Natural killer cell (primary cell): ENCODE measurements around the gene STK39. TPM values are rescaled to one million over a fixed set of nuclear protein-coding genes. Genes with fewer than 3 reads are reported as not detected.

Experiments
- ATAC-seq, 3 donors: fragments of 150-1000 bp in 2 of 3; fragments of 200-7000 bp in 1 of 3; cut with Tn5 transposase; 1 replicate in 1 of 3; 2 replicates in 2 of 3; pipeline ENCODE4 v1.10.0; 2021; ENCODE audit warnings: mild to moderate bottlenecking in 2 of 3, moderate library complexity in 2 of 3
- DNase-seq, 2 donors: peaks; one replicate each; pipeline versions ENCODE4 v3.0.0 to v3.0.0-alpha.2; 2013 to 2021; ENCODE audit warnings: mixed read lengths in 1 of 2
- H3K27ac ChIP-seq: one replicate; pipeline ENCODE4 v1.5.1; 2013; ENCODE audit warnings: mild to moderate bottlenecking, low read length
- H3K27me3 ChIP-seq: one replicate; pipeline ENCODE4 v1.6.1; 2013; ENCODE audit warnings: low read length; ENCODE audit not compliant: control insufficient read depth, insufficient read depth
- H3K36me3 ChIP-seq: one replicate; pipeline ENCODE4 v1.6.1; 2013; ENCODE audit warnings: low read length; ENCODE audit not compliant: control insufficient read depth, insufficient read depth
- H3K4me1 ChIP-seq: one replicate; pipeline ENCODE4 v1.6.1; 2013; ENCODE audit warnings: low read length; ENCODE audit not compliant: control insufficient read depth, insufficient read depth
- H3K4me3 ChIP-seq: one replicate; pipeline ENCODE4 v1.5.1; 2013; ENCODE audit warnings: low read length
- H3K9me3 ChIP-seq: one replicate; pipeline ENCODE4 v1.6.1; 2013; ENCODE audit warnings: low read length; ENCODE audit not compliant: control insufficient read depth, insufficient read depth
- H3K27ac Mint-ChIP-seq, 2 donors: one replicate each; pipeline ENCODE4 v1.8.0; 2022; ENCODE audit warnings: mild to moderate bottlenecking in 2 of 2, mixed read lengths in 2 of 2, moderate library complexity in 1 of 2
- H3K27me3 Mint-ChIP-seq, 2 donors: one replicate each; pipeline ENCODE4 v1.8.0; 2022; ENCODE audit warnings: low read depth in 2 of 2, mixed read lengths in 2 of 2
- H3K36me3 Mint-ChIP-seq: one replicate; pipeline ENCODE4 v1.8.0; 2022; ENCODE audit warnings: mixed read lengths
- H3K4me1 Mint-ChIP-seq, 2 donors: one replicate each; pipeline ENCODE4 v1.8.0; 2022; ENCODE audit warnings: mixed read lengths in 2 of 2
- H3K4me3 Mint-ChIP-seq: one replicate; pipeline ENCODE4 v1.8.0; 2022; ENCODE audit warnings: mild to moderate bottlenecking, moderate library complexity, mixed read lengths
- H3K9me3 Mint-ChIP-seq, 2 donors: one replicate each; pipeline ENCODE4 v1.8.0; 2022; ENCODE audit warnings: mixed read lengths in 2 of 2
- WGBS: methylation state at CpG from one replicate; pipeline ENCODE4 v1.1.7; 2013; ENCODE audit warnings: missing lambda C conversion rate; ENCODE audit not compliant: insufficient coverage; 5-methylcytosine and 5-hydroxymethylcytosine counted together
- intact Hi-C: fragments of 100-400 bp; cut with micrococcal nuclease; formaldehyde crosslinking; loops from one replicate; pipeline ENCODE4 v1.14.2; 2022
- total RNA-seq, 4 donors: library from RNA; stranded (reverse); fragments of 120-200 nt in 1 of 4; gene quantifications; one replicate each; pipeline versions ENCODE4 v1.2.3 to v1.2.4, GENCODE V29; 2013 to 2022
- TF ChIP-seq, protein P1 (sequence below): fragments of 200-600 bp; IDR thresholded peaks from one replicate; pipeline ENCODE4 v1.8.0; 2022; ENCODE audit warnings: antibody characterized with exemption

The STK39 gene
- total RNA-seq, 3 donors from 2014 or later (not counting 1 experiment from before 2014, with no cell fraction given), result 53.3 to 79.3 (median 66.6) TPM

DNA sequence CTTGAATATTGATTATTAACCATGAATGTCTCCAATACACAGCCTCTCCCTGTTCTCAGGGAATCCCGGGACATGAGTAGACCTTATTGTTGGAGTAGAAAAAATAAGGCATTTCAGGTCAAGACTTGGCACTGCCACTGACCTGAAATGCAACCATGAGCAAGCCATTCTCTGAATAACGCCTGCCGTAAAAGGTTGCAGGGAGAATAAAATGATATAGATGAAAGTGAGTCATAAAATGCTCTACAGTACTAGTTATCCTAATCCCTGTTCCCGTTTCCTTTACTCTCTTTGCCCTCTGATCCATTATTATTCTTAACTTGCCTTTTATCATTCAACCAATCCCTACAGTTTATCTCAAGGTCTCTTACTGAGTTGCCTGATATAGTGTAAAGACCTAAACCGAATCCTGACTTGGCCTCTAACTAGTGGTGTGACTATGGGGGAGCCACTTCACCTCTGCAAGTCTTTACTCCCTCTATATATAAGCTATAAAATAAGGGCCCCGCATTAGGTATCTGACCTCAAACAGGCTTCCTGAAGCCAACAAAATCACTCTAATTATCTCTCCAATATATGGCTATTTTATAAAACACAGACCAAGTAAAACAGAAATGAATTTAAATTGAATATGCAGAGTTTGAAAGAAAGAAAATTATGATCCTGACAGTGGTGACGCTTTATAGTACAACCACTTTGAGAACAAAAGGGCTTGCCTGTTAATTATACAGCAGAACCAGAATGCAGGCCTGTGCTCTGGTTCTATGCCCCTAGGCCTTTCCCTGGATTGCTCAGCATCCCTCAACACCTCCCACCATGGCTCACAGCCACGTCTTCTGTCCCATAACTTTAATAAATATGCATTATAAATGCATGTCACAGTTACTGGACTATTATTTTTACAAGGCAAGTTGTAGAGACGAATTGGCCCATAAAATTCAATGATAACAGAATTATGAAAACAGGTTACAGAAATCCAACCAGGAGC is 183.1 kb downstream of the STK39 start:
- WGBS, result 96% methylated on average over 6 of the region's 9 CpGs
- H3K27ac ChIP-seq, result no peak overlapping the region
- Mint-ChIP-seq H3K36me3 (no peaks in the 10 kb centered on the region), H3K4me3 (no peak overlapping the region), H3K4me1 (peaks cover 16 to 22% of the 10 kb centered on the region in 2 donors), H3K27ac (peak overlapping the region in 1 of 2 donors; percentile 56), H3K27me3 (no peaks in the 10 kb centered on the region), H3K9me3 (no peaks in the 10 kb centered on the region)
- no peaks in the 10 kb centered on the region for H3K9me3 ChIP-seq
- ATAC-seq (no peak), DNase-seq (no peak)
- H3K36me3 ChIP-seq, result peaks cover 26% of the 10 kb centered on the region
- intact Hi-C loops, result no loop called here
- no peaks in the 10 kb centered on the region for H3K4me1 ChIP-seq
- TF ChIP-seq, protein P1, sequence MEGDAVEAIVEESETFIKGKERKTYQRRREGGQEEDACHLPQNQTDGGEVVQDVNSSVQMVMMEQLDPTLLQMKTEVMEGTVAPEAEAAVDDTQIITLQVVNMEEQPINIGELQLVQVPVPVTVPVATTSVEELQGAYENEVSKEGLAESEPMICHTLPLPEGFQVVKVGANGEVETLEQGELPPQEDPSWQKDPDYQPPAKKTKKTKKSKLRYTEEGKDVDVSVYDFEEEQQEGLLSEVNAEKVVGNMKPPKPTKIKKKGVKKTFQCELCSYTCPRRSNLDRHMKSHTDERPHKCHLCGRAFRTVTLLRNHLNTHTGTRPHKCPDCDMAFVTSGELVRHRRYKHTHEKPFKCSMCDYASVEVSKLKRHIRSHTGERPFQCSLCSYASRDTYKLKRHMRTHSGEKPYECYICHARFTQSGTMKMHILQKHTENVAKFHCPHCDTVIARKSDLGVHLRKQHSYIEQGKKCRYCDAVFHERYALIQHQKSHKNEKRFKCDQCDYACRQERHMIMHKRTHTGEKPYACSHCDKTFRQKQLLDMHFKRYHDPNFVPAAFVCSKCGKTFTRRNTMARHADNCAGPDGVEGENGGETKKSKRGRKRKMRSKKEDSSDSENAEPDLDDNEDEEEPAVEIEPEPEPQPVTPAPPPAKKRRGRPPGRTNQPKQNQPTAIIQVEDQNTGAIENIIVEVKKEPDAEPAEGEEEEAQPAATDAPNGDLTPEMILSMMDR, result no peak
- no peak overlapping the region for H3K4me3 ChIP-seq
- H3K27me3 ChIP-seq, result no peaks in the 10 kb centered on the region

DNA sequence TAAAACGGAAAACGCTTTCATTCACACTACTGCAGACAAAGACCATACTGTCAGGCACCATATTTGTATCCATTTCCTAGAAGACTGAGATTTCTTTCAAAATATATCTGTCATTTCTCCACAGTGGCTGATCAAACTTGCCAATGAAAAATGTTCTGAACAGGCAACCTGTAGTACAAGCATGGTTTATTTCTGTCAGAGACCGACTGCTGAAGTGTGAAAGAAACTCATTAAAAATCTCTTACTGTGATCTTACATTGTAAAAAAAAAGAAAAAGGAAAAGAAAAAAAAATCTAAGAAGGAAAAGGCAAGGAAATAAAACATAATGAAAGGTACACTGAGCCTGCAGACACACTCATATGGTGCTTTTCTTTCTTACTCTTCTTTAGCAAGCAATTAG is 184.5 kb downstream of the STK39 start:
- no peak overlapping the region for H3K27ac ChIP-seq
- Mint-ChIP-seq H3K4me3 (no peak overlapping the region), H3K9me3 (no peaks in the 10 kb centered on the region), H3K27me3 (no peaks in the 10 kb centered on the region), H3K36me3 (no peaks in the 10 kb centered on the region), H3K27ac (no peak overlapping the region), H3K4me1 (peaks cover 14 to 21% of the 10 kb centered on the region in 2 donors)
- no peaks in the 10 kb centered on the region for H3K27me3 ChIP-seq
- DNase-seq (no peak), ATAC-seq (no peak)
- no peaks in the 10 kb centered on the region for H3K4me1 ChIP-seq
- H3K4me3 ChIP-seq, result no peak overlapping the region
- intact Hi-C loops, result no loop called here
- no peaks in the 10 kb centered on the region for H3K9me3 ChIP-seq
- H3K36me3 ChIP-seq, result peaks cover 33% of the 10 kb centered on the region
- WGBS, result 100% methylated on average over 2 of the region's 3 CpGs
- TF ChIP-seq, protein P1, result no peak

DNA sequence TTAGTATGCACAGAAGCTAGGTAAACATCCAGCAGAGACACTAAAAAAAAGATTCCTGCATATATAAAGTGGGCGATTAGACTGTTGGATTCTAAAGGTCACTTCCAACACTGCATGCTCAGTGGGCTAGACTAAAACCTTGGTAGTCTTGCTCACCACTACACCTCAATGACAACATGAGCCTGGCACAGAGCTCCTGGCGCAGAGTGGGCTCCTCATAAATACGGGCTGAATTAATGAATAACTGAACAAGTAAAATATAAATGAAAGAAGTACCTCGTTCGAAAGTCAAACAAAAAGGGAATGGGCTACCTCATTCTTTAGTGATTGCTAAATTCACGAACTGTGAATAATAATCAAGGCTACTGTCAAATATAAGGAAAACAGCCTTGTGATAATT is 185.3 kb downstream of the STK39 start:
- Histone ChIP-seq H3K27me3 (no peaks in the 10 kb centered on the region), H3K27ac (no peak overlapping the region), H3K4me3 (no peak overlapping the region), H3K36me3 (peaks cover 31% of the 10 kb centered on the region), H3K9me3 (no peaks in the 10 kb centered on the region), H3K4me1 (no peaks in the 10 kb centered on the region)
- DNase-seq, result no peak
- intact Hi-C loops, result no loop called here
- no peak overlapping the region for H3K27ac Mint-ChIP-seq
- no peaks in the 10 kb centered on the region for H3K9me3 Mint-ChIP-seq
- H3K4me1 Mint-ChIP-seq, result peaks cover 6 to 12% of the 10 kb centered on the region in 2 donors
- ATAC-seq, result no peak
- no peaks in the 10 kb centered on the region for H3K27me3 Mint-ChIP-seq
- 100% methylated on average over 6 of the region's 6 CpGs for WGBS
- H3K36me3 Mint-ChIP-seq, result no peaks in the 10 kb centered on the region
- TF ChIP-seq, protein P1, result no peak
- H3K4me3 Mint-ChIP-seq, result no peak overlapping the region
